Gastroesophageal sphincter (tissue), 3 donors: ENCODE results near the gene PIWIL4.

ENCODE experiments used
- POLR2AphosphoS5 ChIP-seq: sonication (generic); formaldehyde crosslinking; IDR thresholded peaks from one replicate; pipeline ENCODE4 v1.6.1; 2017; ENCODE audit warnings: antibody characterized with exemption
- TF ChIP-seq, protein P1 (sequence below), 4 experiments: fragments of 200-600 bp in 2 of 4; fragments of 450-650 bp in 2 of 4; sonication (generic) in 1 of 4; IDR thresholded peaks; one replicate each; pipeline ENCODE4 v1.5.1; 2017 to 2019; ENCODE audit warnings: antibody characterized with exemption in 4 of 4, mild to moderate bottlenecking in 2 of 4, moderate library complexity in 2 of 4

GRCh38 chr11:94588366-94588942, 21.3 kb downstream of the PIWIL4 start:
- TF ChIP-seq, protein P1, sequence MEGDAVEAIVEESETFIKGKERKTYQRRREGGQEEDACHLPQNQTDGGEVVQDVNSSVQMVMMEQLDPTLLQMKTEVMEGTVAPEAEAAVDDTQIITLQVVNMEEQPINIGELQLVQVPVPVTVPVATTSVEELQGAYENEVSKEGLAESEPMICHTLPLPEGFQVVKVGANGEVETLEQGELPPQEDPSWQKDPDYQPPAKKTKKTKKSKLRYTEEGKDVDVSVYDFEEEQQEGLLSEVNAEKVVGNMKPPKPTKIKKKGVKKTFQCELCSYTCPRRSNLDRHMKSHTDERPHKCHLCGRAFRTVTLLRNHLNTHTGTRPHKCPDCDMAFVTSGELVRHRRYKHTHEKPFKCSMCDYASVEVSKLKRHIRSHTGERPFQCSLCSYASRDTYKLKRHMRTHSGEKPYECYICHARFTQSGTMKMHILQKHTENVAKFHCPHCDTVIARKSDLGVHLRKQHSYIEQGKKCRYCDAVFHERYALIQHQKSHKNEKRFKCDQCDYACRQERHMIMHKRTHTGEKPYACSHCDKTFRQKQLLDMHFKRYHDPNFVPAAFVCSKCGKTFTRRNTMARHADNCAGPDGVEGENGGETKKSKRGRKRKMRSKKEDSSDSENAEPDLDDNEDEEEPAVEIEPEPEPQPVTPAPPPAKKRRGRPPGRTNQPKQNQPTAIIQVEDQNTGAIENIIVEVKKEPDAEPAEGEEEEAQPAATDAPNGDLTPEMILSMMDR (IDR thresholded peaks at IDR 0.05): no peak
- TF ChIP-seq POLR2AphosphoS5: no peak
